Measurements from ENCODE around the gene MPHOSPH8.
A peak's percentile ranks its signal among the peaks of the same experiment; 100 is the strongest.
"Not testable (repeated sequence)": the region's sequence is repeated elsewhere in the genome, so short reads cannot be mapped to it uniquely, and the experiment has no call there.

Gene MPHOSPH8

GRCh38 chr13:19634256-19634740 lies 839 bp downstream of the MPHOSPH8 start:
- Histone ChIP-seq H3K27me3 (ENCODE audit: insufficient read depth, low read length) (no peaks in the 10 kb centered on the region), H3K4me1 (ENCODE audit: insufficient read depth, low read length) (peaks cover 9% of the 10 kb centered on the region), H3K9me3 (ENCODE audit: insufficient read depth, low read depth, low read length) (0 out of 2 replicates have a peak, but pooled peaks cover 14% of the 10 kb centered on the region), H3K36me3 (ENCODE audit: insufficient read depth, low read length) (peaks cover 2% of the 10 kb centered on the region; the same call in 1 of the 2 replicates), H3K9ac (ENCODE audit: low read depth, low read length) (peak overlapping the region; percentile 73), H3K4me3 (ENCODE audit: low read length) (peak overlapping the region; percentile 94), H3K27ac (ENCODE audit: low read depth, low read length) (no peak overlapping the region)
- WGBS, result 7% methylated on average over 12 of the region's 12 CpGs

- not testable (repeated sequence) for H3K4me3 ChIP-seq (ENCODE audit: low read length); H3K9ac ChIP-seq (ENCODE audit: low read depth, low read length); H3K4me1 ChIP-seq (ENCODE audit: insufficient read depth, low read length); H3K27me3 ChIP-seq (ENCODE audit: insufficient read depth, low read length); H3K27ac ChIP-seq (ENCODE audit: low read depth, low read length); H3K36me3 ChIP-seq (ENCODE audit: insufficient read depth, low read length); H3K9me3 ChIP-seq (ENCODE audit: insufficient read depth, low read depth, low read length)
- 96% methylated on average over 6 of the region's 7 CpGs for WGBS
Observed at GRCh38 chr13:19635926-19636325, 2.5 kb downstream of the MPHOSPH8 start.

GRCh38 chr13:19643652-19644051 lies 10.2 kb downstream of the MPHOSPH8 start:
- Histone ChIP-seq H3K36me3 (ENCODE audit: insufficient read depth, low read length) (peaks cover 36% of the 10 kb centered on the region), H3K9ac (ENCODE audit: low read depth, low read length) (no peak overlapping the region), H3K9me3 (ENCODE audit: insufficient read depth, low read depth, low read length) (no peaks in the 10 kb centered on the region), H3K27ac (ENCODE audit: low read depth, low read length) (no peak overlapping the region), H3K4me1 (ENCODE audit: insufficient read depth, low read length) (0 out of 2 replicates have a peak, but pooled peaks cover 2% of the 10 kb centered on the region), H3K4me3 (ENCODE audit: low read length) (no peak overlapping the region), H3K27me3 (ENCODE audit: insufficient read depth, low read length) (no peaks in the 10 kb centered on the region)
- 95% methylated on average over 3 of the region's 3 CpGs for WGBS

- H3K36me3 ChIP-seq (ENCODE audit: insufficient read depth, low read length), result peaks cover 49% of the 10 kb centered on the region
- no peaks in the 10 kb centered on the region for H3K9me3 ChIP-seq (ENCODE audit: insufficient read depth, low read depth, low read length)
- no peaks in the 10 kb centered on the region for H3K27me3 ChIP-seq (ENCODE audit: insufficient read depth, low read length)
- 0 out of 2 replicates have a peak, but pooled peaks cover 2% of the 10 kb centered on the region for H3K4me1 ChIP-seq (ENCODE audit: insufficient read depth, low read length)
- H3K9ac ChIP-seq (ENCODE audit: low read depth, low read length), result no peak overlapping the region
- no peak overlapping the region for H3K27ac ChIP-seq (ENCODE audit: low read depth, low read length)
- no peak overlapping the region for H3K4me3 ChIP-seq (ENCODE audit: low read length)
- WGBS, result 94% methylated on average over 2 of the region's 2 CpGs
Observed at GRCh38 chr13:19645000-19645399, 11.5 kb downstream of the MPHOSPH8 start.

- H3K27me3 ChIP-seq (ENCODE audit: insufficient read depth, low read length), result no peaks in the 10 kb centered on the region
- WGBS, result 94% methylated on average over 3 of the region's 4 CpGs
- no peak overlapping the region for H3K9ac ChIP-seq (ENCODE audit: low read depth, low read length)
- no peak overlapping the region for H3K4me3 ChIP-seq (ENCODE audit: low read length)
- no peaks in the 10 kb centered on the region for H3K9me3 ChIP-seq (ENCODE audit: insufficient read depth, low read depth, low read length)
- 0 out of 2 replicates have a peak, but pooled peaks cover 2% of the 10 kb centered on the region for H3K4me1 ChIP-seq (ENCODE audit: insufficient read depth, low read length)
- no peak overlapping the region for H3K27ac ChIP-seq (ENCODE audit: low read depth, low read length)
- peaks cover 59% of the 10 kb centered on the region for H3K36me3 ChIP-seq (ENCODE audit: insufficient read depth, low read length)
Observed at GRCh38 chr13:19646063-19646462, 12.6 kb downstream of the MPHOSPH8 start.

- Histone ChIP-seq H3K4me3 (ENCODE audit: low read length) (no peak overlapping the region), H3K9ac (ENCODE audit: low read depth, low read length) (no peak overlapping the region), H3K36me3 (ENCODE audit: insufficient read depth, low read length) (peaks cover 37% of the 10 kb centered on the region), H3K27ac (ENCODE audit: low read depth, low read length) (no peak overlapping the region), H3K27me3 (ENCODE audit: insufficient read depth, low read length) (no peaks in the 10 kb centered on the region), H3K4me1 (ENCODE audit: insufficient read depth, low read length) (0 out of 2 replicates have a peak, but pooled peaks cover 2% of the 10 kb centered on the region), H3K9me3 (ENCODE audit: insufficient read depth, low read depth, low read length) (no peaks in the 10 kb centered on the region)
- WGBS, result over 99% methylated on average over 4 of the region's 4 CpGs
Observed at GRCh38 chr13:19650742-19651141, 17.3 kb downstream of the MPHOSPH8 start.

GRCh38 chr13:19657872-19658591 lies 24.6 kb downstream of the MPHOSPH8 start:
- Histone ChIP-seq H3K27me3 (ENCODE audit: insufficient read depth, low read length) (no peaks in the 10 kb centered on the region), H3K4me3 (ENCODE audit: low read length) (no peak overlapping the region), H3K27ac (ENCODE audit: low read depth, low read length) (no peak overlapping the region), H3K36me3 (ENCODE audit: insufficient read depth, low read length) (peaks cover 29% of the 10 kb centered on the region), H3K4me1 (ENCODE audit: insufficient read depth, low read length) (no peaks in the 10 kb centered on the region), H3K9me3 (ENCODE audit: insufficient read depth, low read depth, low read length) (no peaks in the 10 kb centered on the region), H3K9ac (ENCODE audit: low read depth, low read length) (no peak overlapping the region)
- WGBS, result 81% methylated on average over 4 of the region's 4 CpGs

GRCh38 chr13:19658831-19659230 lies 25.4 kb downstream of the MPHOSPH8 start:
- no peaks in the 10 kb centered on the region for H3K4me1 ChIP-seq (ENCODE audit: insufficient read depth, low read length)
- no peaks in the 10 kb centered on the region for H3K27me3 ChIP-seq (ENCODE audit: insufficient read depth, low read length)
- no peaks in the 10 kb centered on the region for H3K9me3 ChIP-seq (ENCODE audit: insufficient read depth, low read depth, low read length)
- H3K36me3 ChIP-seq (ENCODE audit: insufficient read depth, low read length), result peaks cover 34% of the 10 kb centered on the region
- H3K27ac ChIP-seq (ENCODE audit: low read depth, low read length), result no peak overlapping the region
- H3K9ac ChIP-seq (ENCODE audit: low read depth, low read length), result no peak overlapping the region
- H3K4me3 ChIP-seq (ENCODE audit: low read length), result no peak overlapping the region

GRCh38 chr13:19661126-19661525 lies 27.7 kb downstream of the MPHOSPH8 start:
- Histone ChIP-seq H3K4me1 (ENCODE audit: insufficient read depth, low read length) (no peaks in the 10 kb centered on the region), H3K9ac (ENCODE audit: low read depth, low read length) (no peak overlapping the region), H3K9me3 (ENCODE audit: insufficient read depth, low read depth, low read length) (no peaks in the 10 kb centered on the region), H3K27ac (ENCODE audit: low read depth, low read length) (no peak overlapping the region), H3K4me3 (ENCODE audit: low read length) (no peak overlapping the region), H3K27me3 (ENCODE audit: insufficient read depth, low read length) (no peaks in the 10 kb centered on the region), H3K36me3 (ENCODE audit: insufficient read depth, low read length) (peaks cover 48% of the 10 kb centered on the region)
- WGBS, result 100% methylated on average over 2 of the region's 2 CpGs

GRCh38 chr13:19661561-19661960 lies 28.1 kb downstream of the MPHOSPH8 start:
- Histone ChIP-seq H3K9ac (ENCODE audit: low read depth, low read length) (no peak overlapping the region), H3K4me1 (ENCODE audit: insufficient read depth, low read length) (no peaks in the 10 kb centered on the region), H3K27ac (ENCODE audit: low read depth, low read length) (no peak overlapping the region), H3K27me3 (ENCODE audit: insufficient read depth, low read length) (no peaks in the 10 kb centered on the region), H3K9me3 (ENCODE audit: insufficient read depth, low read depth, low read length) (no peaks in the 10 kb centered on the region), H3K36me3 (ENCODE audit: insufficient read depth, low read length) (peaks cover 53% of the 10 kb centered on the region), H3K4me3 (ENCODE audit: low read length) (no peak overlapping the region)
- WGBS, result 93% methylated on average over 15 of the region's 15 CpGs

- Histone ChIP-seq H3K27ac (ENCODE audit: low read depth, low read length) (no peak overlapping the region), H3K9ac (ENCODE audit: low read depth, low read length) (no peak overlapping the region), H3K9me3 (ENCODE audit: insufficient read depth, low read depth, low read length) (no peaks in the 10 kb centered on the region), H3K4me3 (ENCODE audit: low read length) (no peak overlapping the region), H3K36me3 (ENCODE audit: insufficient read depth, low read length) (peaks cover 69% of the 10 kb centered on the region), H3K27me3 (ENCODE audit: insufficient read depth, low read length) (no peaks in the 10 kb centered on the region), H3K4me1 (ENCODE audit: insufficient read depth, low read length) (no peaks in the 10 kb centered on the region)
- WGBS, result 85% methylated on average over 13 of the region's 13 CpGs
Observed at GRCh38 chr13:19663416-19663979, 30.0 kb downstream of the MPHOSPH8 start.
